K562 (cell line): ENCODE results near the gene RASGRP2. TPM values are rescaled to one million over a fixed set of nuclear protein-coding genes. Genes with fewer than 3 reads are reported as not detected.

Experiments
- ARNT ChIP-seq, 2 experiments: fragments of 450-650 bp; IDR thresholded peaks; 2 replicates each; pipeline ENCODE4 v1.6.1; 2016; ENCODE audit warnings: mild to moderate bottlenecking in 1 of 2
- CSDE1 ChIP-seq, 2 experiments: fragments of 450-650 bp; IDR thresholded peaks; 2 replicates each; pipeline ENCODE4 v1.6.1; 2016; ENCODE audit warnings: mild to moderate bottlenecking in 1 of 2
- CXXC5 ChIP-seq: fragments of 250-450 bp; sonication (Bioruptor Pico); IDR thresholded peaks from 2 replicates; pipeline ENCODE4 v1.8.0; 2022; ENCODE audit warnings: inconsistent platforms, mild to moderate bottlenecking, moderate library complexity
- DIDO1 ChIP-seq: fragments of 450-650 bp; IDR thresholded peaks from 2 replicates; pipeline ENCODE4 v1.6.1; 2016; ENCODE audit warnings: low read depth, missing biosample characterization, missing genetic modification characterization
- EHMT2 ChIP-seq: fragments of 450-650 bp; IDR thresholded peaks from 2 replicates; pipeline ENCODE4 v1.6.1; 2018; ENCODE audit warnings: antibody characterized with exemption
- LARP7 ChIP-seq: fragments of 450-650 bp; IDR thresholded peaks from 2 replicates; pipeline ENCODE4 v1.6.1; 2016
- MEF2A ChIP-seq: IDR thresholded peaks from 2 replicates; pipeline ENCODE4 v1.6.1; 2011; ENCODE audit warnings: low read depth, mild to moderate bottlenecking, low read length, moderate library complexity; ENCODE audit not compliant: control insufficient read depth
- MEIS2 ChIP-seq: fragments of 450-650 bp; IDR thresholded peaks from 2 replicates; pipeline ENCODE4 v1.6.1; 2014; ENCODE audit warnings: mild to moderate bottlenecking; ENCODE audit not compliant: partially characterized antibody
- PRMT5 ChIP-seq: sonication (generic); formaldehyde crosslinking; IDR thresholded peaks from 2 replicates; pipeline ENCODE4 v1.5.0; 2020; ENCODE audit warnings: missing genetic modification reagents
- PTTG1 ChIP-seq: fragments of 450-650 bp; IDR thresholded peaks from 2 replicates; pipeline ENCODE4 v1.6.1; 2016; ENCODE audit warnings: low read depth, mild to moderate bottlenecking, missing genetic modification characterization, missing compliant biosample characterization
- RBM15 ChIP-seq: fragments of 200-400 bp; formaldehyde crosslinking; IDR thresholded peaks from 2 replicates; pipeline ENCODE4 v1.6.1; 2018; ENCODE audit warnings: mild to moderate bottlenecking, low read length, moderate library complexity; ENCODE audit not compliant: insufficient read depth
- RBM25 ChIP-seq: fragments of 200-400 bp; formaldehyde crosslinking; IDR thresholded peaks from 2 replicates; pipeline ENCODE4 v1.6.1; 2018; ENCODE audit warnings: low read length, low read depth, moderate library complexity; ENCODE audit not compliant: severe bottlenecking
- RBM39 ChIP-seq: fragments of 200-400 bp; formaldehyde crosslinking; optimal IDR thresholded peaks from 2 replicates; pipeline ENCODE3; 2018; ENCODE audit warnings: low read depth, low read length
- TEAD2 ChIP-seq: fragments of 450-650 bp; IDR thresholded peaks from 2 replicates; pipeline ENCODE4 v1.6.1; 2016; ENCODE audit warnings: missing genetic modification characterization, control low read depth, missing compliant biosample characterization
- THRAP3 ChIP-seq: fragments of 450-650 bp; IDR thresholded peaks from 2 replicates; pipeline ENCODE4 v1.6.1; 2016; ENCODE audit warnings: mild to moderate bottlenecking, inconsistent platforms, borderline replicate concordance
- U2AF2 ChIP-seq: fragments of 200-400 bp; formaldehyde crosslinking; optimal IDR thresholded peaks from 2 replicates; pipeline ENCODE3; 2017; ENCODE audit warnings: low read depth, mild to moderate bottlenecking, low read length
- ZBTB1 ChIP-seq: sonication (generic); formaldehyde crosslinking; IDR thresholded peaks from 2 replicates; pipeline ENCODE4 v1.8.1; 2023; ENCODE audit warnings: missing genetic modification reagents, low read depth, mild to moderate bottlenecking, borderline replicate concordance
- ZNF436 ChIP-seq: fragments of 250-450, 450-650 bp; sonication (Bioruptor Pico); formaldehyde crosslinking; IDR thresholded peaks from 2 replicates; pipeline ENCODE4 v1.7.0; 2020; ENCODE audit warnings: mild to moderate bottlenecking
- polyA plus RNA-seq, 8 experiments: library from polyadenylated mRNA; depleted of rRNA in 4 of 8; stranded (reverse) in 5 of 8; unstranded in 3 of 8; fragments of >200 nt; fragmentation: Nextera tagmentation in 2 of 8; fragmentation: Illumina TruSeq in 1 of 8; extraction: Ambion mirVana in 2 of 8; extraction: Trizol in 1 of 8; gene quantifications; 2 replicates each; pipeline versions ENCODE4 v1.2.1 to v1.2.3, GENCODE V29; 2011 to 2014; ENCODE audit warnings: inconsistent platforms in 1 of 8, missing spikeins in 1 of 8
- total RNA-seq, 7 experiments: library from RNA; depleted of rRNA in 6 of 7; stranded (reverse); fragments of >200 nt in 6 of 7; fragmentation: Illumina TruSeq in 2 of 7; extraction: Trizol in 2 of 7; gene quantifications; 2 replicates each; pipeline versions ENCODE4 v1.2.1 to v1.2.3, GENCODE V29; 2011 to 2021; ENCODE audit warnings: low replicate concordance in 1 of 7
- TF ChIP-seq, protein P1 (sequence below), 2 experiments: fragments of 450-650 bp in 1 of 2; sonication (generic) in 1 of 2; formaldehyde crosslinking in 1 of 2; IDR thresholded peaks; 2 replicates each; pipeline versions ENCODE4 v1.7.1 to v1.9.0; 2016 to 2022; ENCODE audit warnings: inconsistent platforms in 1 of 2, mild to moderate bottlenecking in 1 of 2, missing genetic modification reagents in 1 of 2

The RASGRP2 gene
- total and polyA plus RNA-seq, 9 of the 15 experiments (the other 6 are each of a cell fraction or from before 2014, with no cell fraction given), result 0.87 to 22.7 (median 5.5) TPM

DNA sequence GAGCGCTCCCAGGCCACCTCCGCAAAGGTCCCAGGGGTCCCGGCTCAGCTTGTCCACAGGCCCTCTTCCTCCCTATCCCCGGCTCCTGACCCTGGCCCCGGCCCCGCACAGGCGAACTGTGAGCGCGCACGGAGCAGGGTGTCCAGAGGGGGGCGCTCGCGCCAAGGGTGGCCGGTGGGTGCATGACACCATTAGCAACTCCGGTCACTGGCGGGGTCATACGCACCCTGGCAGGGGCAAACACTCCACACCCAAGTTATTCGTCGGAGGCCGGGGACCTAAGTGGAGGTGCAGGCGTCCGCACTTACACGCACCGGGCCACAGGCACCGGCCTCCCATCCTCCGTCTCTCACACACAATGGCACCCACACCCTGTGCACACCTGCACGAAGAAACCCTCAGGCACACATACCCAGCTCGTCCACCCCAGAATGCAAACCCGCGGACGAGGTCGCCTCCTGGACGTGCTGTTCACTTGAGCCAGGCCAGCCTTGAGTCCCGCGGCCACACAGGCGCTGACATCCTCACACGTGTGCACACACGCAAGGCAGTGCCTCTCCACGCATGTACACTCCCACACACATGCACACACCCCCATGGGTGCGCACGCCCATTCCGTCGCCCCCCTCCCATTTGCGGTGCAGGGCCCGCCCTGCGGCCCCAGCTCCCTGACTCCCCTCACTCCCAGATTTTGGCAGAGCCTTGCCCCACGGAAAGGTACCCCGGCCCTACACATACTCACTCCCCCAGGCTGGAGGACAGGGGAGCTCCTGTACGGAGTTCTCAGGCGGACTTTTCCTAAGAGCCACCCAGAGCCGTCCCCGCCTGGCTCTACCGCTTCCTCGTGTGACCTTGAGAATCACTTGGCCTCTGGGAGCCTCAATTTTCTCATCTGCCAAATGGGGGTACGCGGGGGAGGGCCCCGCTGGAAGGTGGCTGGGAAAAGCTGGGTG lies at the start of gene RASGRP2 (continued):
- TF ChIP-seq PTTG1 (tag), result no peak
- TF ChIP-seq ZBTB1, result no peak
- no peak for TF ChIP-seq CSDE1 (IDR thresholded peaks at IDR 0.05)
- TF ChIP-seq, protein P1, sequence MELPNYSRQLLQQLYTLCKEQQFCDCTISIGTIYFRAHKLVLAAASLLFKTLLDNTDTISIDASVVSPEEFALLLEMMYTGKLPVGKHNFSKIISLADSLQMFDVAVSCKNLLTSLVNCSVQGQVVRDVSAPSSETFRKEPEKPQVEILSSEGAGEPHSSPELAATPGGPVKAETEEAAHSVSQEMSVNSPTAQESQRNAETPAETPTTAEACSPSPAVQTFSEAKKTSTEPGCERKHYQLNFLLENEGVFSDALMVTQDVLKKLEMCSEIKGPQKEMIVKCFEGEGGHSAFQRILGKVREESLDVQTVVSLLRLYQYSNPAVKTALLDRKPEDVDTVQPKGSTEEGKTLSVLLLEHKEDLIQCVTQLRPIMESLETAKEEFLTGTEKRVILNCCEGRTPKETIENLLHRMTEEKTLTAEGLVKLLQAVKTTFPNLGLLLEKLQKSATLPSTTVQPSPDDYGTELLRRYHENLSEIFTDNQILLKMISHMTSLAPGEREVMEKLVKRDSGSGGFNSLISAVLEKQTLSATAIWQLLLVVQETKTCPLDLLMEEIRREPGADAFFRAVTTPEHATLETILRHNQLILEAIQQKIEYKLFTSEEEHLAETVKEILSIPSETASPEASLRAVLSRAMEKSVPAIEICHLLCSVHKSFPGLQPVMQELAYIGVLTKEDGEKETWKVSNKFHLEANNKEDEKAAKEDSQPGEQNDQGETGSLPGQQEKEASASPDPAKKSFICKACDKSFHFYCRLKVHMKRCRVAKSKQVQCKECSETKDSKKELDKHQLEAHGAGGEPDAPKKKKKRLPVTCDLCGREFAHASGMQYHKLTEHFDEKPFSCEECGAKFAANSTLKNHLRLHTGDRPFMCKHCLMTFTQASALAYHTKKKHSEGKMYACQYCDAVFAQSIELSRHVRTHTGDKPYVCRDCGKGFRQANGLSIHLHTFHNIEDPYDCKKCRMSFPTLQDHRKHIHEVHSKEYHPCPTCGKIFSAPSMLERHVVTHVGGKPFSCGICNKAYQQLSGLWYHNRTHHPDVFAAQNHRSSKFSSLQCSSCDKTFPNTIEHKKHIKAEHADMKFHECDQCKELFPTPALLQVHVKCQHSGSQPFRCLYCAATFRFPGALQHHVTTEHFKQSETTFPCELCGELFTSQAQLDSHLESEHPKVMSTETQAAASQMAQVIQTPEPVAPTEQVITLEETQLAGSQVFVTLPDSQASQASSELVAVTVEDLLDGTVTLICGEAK (IDR thresholded peaks at IDR 0.05), result peak; percentile 11; the same call in 1 of the 2 replicates
- TF ChIP-seq, protein P1 (CRISPR knock-in tag; IDR thresholded peaks at IDR 0.05), result no peak
- TF ChIP-seq MEIS2, result no peak
- peak; percentile 44; the same call in 1 of the 2 replicates for TF ChIP-seq LARP7
- TF ChIP-seq EHMT2, result no peak
- peak; percentile 88 for TF ChIP-seq RBM25
- no peak for TF ChIP-seq PRMT5
- TF ChIP-seq CXXC5, result peak; percentile 41
- no peak for TF ChIP-seq TEAD2 (tag)
- TF ChIP-seq RBM15, result no peak
- TF ChIP-seq ARNT (IDR thresholded peaks at IDR 0.05), result no peak
- no peak for TF ChIP-seq ZNF436 (CRISPR knock-in tag)
- no peak for TF ChIP-seq U2AF2
- TF ChIP-seq RBM39, result no peak
- no peak for TF ChIP-seq THRAP3
- TF ChIP-seq DIDO1, result no peak
- TF ChIP-seq MEF2A, result no peak
